H9 (cell line): Measurements from ENCODE around the gene GPR171. TPM values are rescaled to one million over a fixed set of nuclear protein-coding genes. Genes with fewer than 3 reads are reported as not detected.

ENCODE experiments used
- DNase-seq: peaks from one replicate; pipeline ENCODE4 v3.0.0-alpha.2; 2017
- H2AFZ ChIP-seq: one replicate; pipeline ENCODE4 v1.6.1; 2013; ENCODE audit warnings: mild to moderate bottlenecking, low read length, control low read depth, moderate library complexity
- H2AK5ac ChIP-seq: 2 replicates; pipeline ENCODE4 v1.6.1; 2013; ENCODE audit warnings: low read length, control low read depth, mixed read lengths; ENCODE audit not compliant: insufficient read length
- H2BK120ac ChIP-seq: one replicate; pipeline ENCODE4 v1.6.1; 2013; ENCODE audit warnings: low read depth, mild to moderate bottlenecking, low read length, control low read depth, inconsistent platforms; ENCODE audit not compliant: poor library complexity, severe bottlenecking
- H2BK12ac ChIP-seq: 2 replicates; pipeline ENCODE4 v1.6.1; 2013; ENCODE audit warnings: low read length, control low read depth, mixed read lengths, low read depth; ENCODE audit not compliant: insufficient read length
- H2BK15ac ChIP-seq: 2 replicates; pipeline ENCODE4 v1.6.1; 2013; ENCODE audit warnings: low read depth, low read length, control low read depth
- H2BK20ac ChIP-seq: one replicate; pipeline ENCODE4 v1.6.1; 2013; ENCODE audit warnings: low read depth, mild to moderate bottlenecking, low read length, control low read depth, inconsistent platforms; ENCODE audit not compliant: poor library complexity, severe bottlenecking
- H2BK5ac ChIP-seq: 2 replicates; pipeline ENCODE4 v1.6.1; 2013; ENCODE audit warnings: low read length, control low read depth, mixed read lengths; ENCODE audit not compliant: insufficient read length
- H3K14ac ChIP-seq: 2 replicates; pipeline ENCODE4 v1.6.1; 2013; ENCODE audit warnings: low read length, control low read depth; ENCODE audit not compliant: insufficient read depth
- H3K18ac ChIP-seq: 2 replicates; pipeline ENCODE4 v1.6.1; 2013; ENCODE audit warnings: low read depth, mild to moderate bottlenecking, mixed read lengths, low read length, control low read depth; ENCODE audit not compliant: insufficient read length
- H3K23ac ChIP-seq: 2 replicates; pipeline ENCODE4 v1.6.1; 2013; ENCODE audit warnings: low read length, control low read depth, mixed read lengths, low read depth; ENCODE audit not compliant: insufficient read length
- H3K23me2 ChIP-seq: 2 replicates; pipeline ENCODE4 v1.6.1; 2013; ENCODE audit warnings: low read depth, mild to moderate bottlenecking, mixed read lengths, low read length, control low read depth; ENCODE audit not compliant: insufficient read length, poor library complexity, severe bottlenecking
- H3K27ac ChIP-seq: 2 replicates; pipeline ENCODE4 v1.5.1; 2013; ENCODE audit warnings: low read length, control low read depth, mixed read lengths, low read depth; ENCODE audit not compliant: insufficient read length
- H3K27me3 ChIP-seq: 2 replicates; pipeline ENCODE4 v1.6.1; 2013; ENCODE audit warnings: low read length, control low read depth, inconsistent platforms; ENCODE audit not compliant: insufficient read depth
- H3K4ac ChIP-seq: 2 replicates; pipeline ENCODE4 v1.6.1; 2013; ENCODE audit warnings: low read depth, mild to moderate bottlenecking, control low read depth, inconsistent platforms, low read length, moderate library complexity
- H3K4me1 ChIP-seq: 2 replicates; pipeline ENCODE4 v1.6.1; 2013; ENCODE audit warnings: low read length, control low read depth, inconsistent platforms; ENCODE audit not compliant: insufficient read depth
- H3K4me2 ChIP-seq: 2 replicates; pipeline ENCODE4 v1.6.1; 2013; ENCODE audit warnings: low read length, control low read depth, mixed read lengths; ENCODE audit not compliant: insufficient read length, insufficient read depth
- H3K56ac ChIP-seq: 2 replicates; pipeline ENCODE4 v1.6.1; 2013; ENCODE audit warnings: low read depth, mild to moderate bottlenecking, mixed read lengths, low read length, control low read depth; ENCODE audit not compliant: insufficient read length
- H3K79me1 ChIP-seq: 2 replicates; pipeline ENCODE4 v1.6.1; 2013; ENCODE audit warnings: low read depth, mild to moderate bottlenecking, moderate library complexity, low read length, control low read depth, inconsistent platforms; ENCODE audit not compliant: insufficient read depth, poor library complexity, severe bottlenecking
- H3K79me2 ChIP-seq: 2 replicates; pipeline ENCODE4 v1.6.1; 2013; ENCODE audit warnings: low read length, control low read depth, inconsistent platforms; ENCODE audit not compliant: insufficient read depth
- H3K9ac ChIP-seq: 2 replicates; pipeline ENCODE4 v1.6.1; 2013; ENCODE audit warnings: low read length, control low read depth, mixed read lengths; ENCODE audit not compliant: insufficient read length; ENCODE audit errors: extremely low read depth
- H3K9me3 ChIP-seq: one replicate; pipeline ENCODE4 v1.6.1; 2013; ENCODE audit warnings: low read depth, low read length, inconsistent platforms; ENCODE audit not compliant: control insufficient read depth
- H3T11ph ChIP-seq: one replicate; pipeline ENCODE4 v1.6.1; 2013; ENCODE audit warnings: mild to moderate bottlenecking, low read length, control low read depth, inconsistent platforms
- H4K20me1 ChIP-seq: one replicate; pipeline ENCODE4 v1.6.1; 2013; ENCODE audit not compliant: control insufficient read depth, insufficient read length, insufficient read depth
- H4K5ac ChIP-seq: 2 replicates; pipeline ENCODE4 v1.6.1; 2013; ENCODE audit warnings: low read depth, mild to moderate bottlenecking, mixed read lengths, low read length, control low read depth; ENCODE audit not compliant: insufficient read length
- H4K8ac ChIP-seq: replicated peaks from 2 replicates; pipeline ENCODE4 v1.6.1; 2013; ENCODE audit warnings: low read length, control low read depth, mixed read lengths, low read depth; ENCODE audit not compliant: insufficient read length
- H4K91ac ChIP-seq: 2 replicates; pipeline ENCODE4 v1.6.1; 2013; ENCODE audit warnings: low read depth, mild to moderate bottlenecking, moderate library complexity, mixed read lengths, low read length, control low read depth; ENCODE audit not compliant: insufficient read length
- H3K27ac Mint-ChIP-seq, 3 experiments: 2 replicates in 2 of 3; 3 replicates in 1 of 3; pipeline ENCODE4 v1.8.0; 2020 to 2021; ENCODE audit warnings: mixed read lengths in 3 of 3, mild to moderate bottlenecking in 1 of 3, moderate library complexity in 1 of 3
- H3K27me3 Mint-ChIP-seq: 2 replicates; pipeline ENCODE4 v1.8.0; 2021; ENCODE audit warnings: low read depth, mild to moderate bottlenecking, moderate library complexity, mixed read lengths
- H3K36me3 Mint-ChIP-seq, 3 experiments: 2 replicates in 2 of 3; 3 replicates in 1 of 3; pipeline ENCODE4 v1.8.0; 2020 to 2021; ENCODE audit warnings: low read depth in 3 of 3, mixed read lengths in 3 of 3; ENCODE audit not compliant: insufficient read depth in 1 of 3
- H3K4me1 Mint-ChIP-seq, 2 experiments: 2 replicates each; pipeline ENCODE4 v1.8.0; 2020; ENCODE audit warnings: mixed read lengths in 2 of 2
- H3K4me3 Mint-ChIP-seq, 2 experiments: 2 replicates in 1 of 2; 3 replicates in 1 of 2; pipeline ENCODE4 v1.8.0; 2020 to 2021; ENCODE audit warnings: mild to moderate bottlenecking in 2 of 2, mixed read lengths in 2 of 2, moderate library complexity in 1 of 2
- H3K9me3 Mint-ChIP-seq, 2 experiments: 2 replicates in 1 of 2; 3 replicates in 1 of 2; pipeline ENCODE4 v1.8.0; 2020; ENCODE audit warnings: mild to moderate bottlenecking in 2 of 2, mixed read lengths in 2 of 2, moderate library complexity in 1 of 2
- CTCF ChIP-seq: fragments of 200-600 bp; sonication (generic); conservative IDR thresholded peaks from 3 replicates; pipeline ENCODE4 v1.8.0; 2021; ENCODE audit warnings: antibody characterized with exemption, mild to moderate bottlenecking
- WGBS: extraction: QIAGEN DNeasy Blood & Tissue Kit; methylation state at CpG from one replicate; pipeline ENCODE4 v1.1.7; 2013; ENCODE audit warnings: missing lambda C conversion rate, low lambda C conversion rate, mixed read lengths; ENCODE audit not compliant: insufficient read length; ENCODE audit errors: extremely low coverage; 5-methylcytosine and 5-hydroxymethylcytosine counted together
- total RNA-seq: library from RNA; stranded (reverse); gene quantifications from 2 replicates; pipeline ENCODE4 v1.2.1, GENCODE V29; 2021

The GPR171 gene
- total RNA-seq, 1 experiment from 2014 or later = not detected

- no peak overlapping the region for H3K27ac Mint-ChIP-seq
- WGBS = no CpG with 5 or more reads among the region's 8 CpGs
- H3K4me3 Mint-ChIP-seq = no peak overlapping the region
- H2AFZ ChIP-seq = no peak overlapping the region
- no peak overlapping the region for H4K8ac ChIP-seq
- no peak overlapping the region for H3K9ac ChIP-seq
- no peak overlapping the region for H2BK20ac ChIP-seq
- no peaks in the 10 kb centered on the region for H3K4me1 Mint-ChIP-seq
- no peaks in the 10 kb centered on the region for H4K20me1 ChIP-seq
- H3K27me3 Mint-ChIP-seq = no peaks in the 10 kb centered on the region
- H3K23me2 ChIP-seq = no peaks in the 10 kb centered on the region
- H3K4me1 ChIP-seq = no peaks in the 10 kb centered on the region
- no peak for DNase-seq
- peaks cover 0 to 11% (median 9%) of the 10 kb centered on the region in 3 experiments; a peak in 5 of 7 replicates for H3K36me3 Mint-ChIP-seq
- no peak overlapping the region for H3K14ac ChIP-seq
- no peaks in the 10 kb centered on the region for H3K79me1 ChIP-seq
- no peaks in the 10 kb centered on the region for H3K9me3 Mint-ChIP-seq
- no peak overlapping the region for H3K23ac ChIP-seq
- no peak overlapping the region for H3K4me2 ChIP-seq
- H4K5ac ChIP-seq = no peak overlapping the region
- H2BK15ac ChIP-seq = no peak overlapping the region
- no peak for TF ChIP-seq CTCF
- H3K27me3 ChIP-seq = no peaks in the 10 kb centered on the region
- no peak overlapping the region for H3K4ac ChIP-seq
- H3K56ac ChIP-seq = no peak overlapping the region
- H4K91ac ChIP-seq = no peak overlapping the region
- H3K18ac ChIP-seq = no peak overlapping the region
- no peaks in the 10 kb centered on the region for H3K79me2 ChIP-seq
- no peak overlapping the region for H2AK5ac ChIP-seq
- H3T11ph ChIP-seq = no peak overlapping the region
- no peak overlapping the region for H2BK5ac ChIP-seq
- no peaks in the 10 kb centered on the region for H3K9me3 ChIP-seq
- no peak overlapping the region for H2BK120ac ChIP-seq
- no peak overlapping the region for H2BK12ac ChIP-seq
- H3K27ac ChIP-seq = no peak overlapping the region
Observed at GRCh38 chr3:151197228-151197627, 5.8 kb downstream of the GPR171 start.
